SU-DHL-6 (cell line): Measurements from ENCODE around the gene DPH7.

Experiments
- H2AFZ ChIP-seq: fragments of 200-600 bp; sonication (generic); 2 replicates; pipeline ENCODE4 v1.6.1; 2014; ENCODE audit warnings: low read depth, mild to moderate bottlenecking, moderate library complexity, mixed read lengths, antibody characterized with exemption, low read length; ENCODE audit not compliant: severe bottlenecking
- H3F3A ChIP-seq: fragments of 200-600 bp; shearing (Covaris generic); 2 replicates; pipeline ENCODE4 v1.6.0; 2016; ENCODE audit warnings: antibody characterized with exemption, mild to moderate bottlenecking; ENCODE audit not compliant: insufficient read depth
- H3K27ac ChIP-seq: fragments of 200-600 bp; sonication (generic); 2 replicates; pipeline ENCODE4 v1.5.1; 2016; ENCODE audit warnings: low read depth, mild to moderate bottlenecking, low read length, moderate library complexity, mixed read lengths
- H3K27me3 ChIP-seq: fragments of 200-600 bp; sonication (generic), shearing (Covaris generic); 2 replicates; pipeline ENCODE4 v1.6.0; 2014; ENCODE audit warnings: mild to moderate bottlenecking, low read length
- H3K36me3 ChIP-seq: fragments of 200-600 bp; sonication (generic); 2 replicates; pipeline ENCODE4 v1.6.1; 2014; ENCODE audit warnings: mild to moderate bottlenecking, low read length, mixed read lengths
- H3K4me2 ChIP-seq: fragments of 300-600, 200-600 bp; shearing (Covaris generic), sonication (generic); 2 replicates; pipeline ENCODE4 v1.6.0; 2014; ENCODE audit warnings: low read length, low read depth, mild to moderate bottlenecking; ENCODE audit not compliant: poor library complexity, severe bottlenecking
- H3K4me3 ChIP-seq: fragments of 200-600 bp; sonication (generic); 2 replicates; pipeline ENCODE4 v1.5.1; 2014; ENCODE audit warnings: antibody characterized with exemption, low read length, mild to moderate bottlenecking, mixed read lengths; ENCODE audit not compliant: insufficient read depth, poor library complexity, severe bottlenecking
- H3K79me2 ChIP-seq: fragments of 200-600 bp; sonication (generic); 2 replicates; pipeline ENCODE4 v1.6.1; 2014; ENCODE audit warnings: mild to moderate bottlenecking, low read length, moderate library complexity; ENCODE audit not compliant: insufficient read depth
- H3K9ac ChIP-seq: fragments of 200-600 bp; sonication (generic); 2 replicates; pipeline ENCODE4 v1.7.0; 2014; ENCODE audit warnings: mild to moderate bottlenecking, low read length
- H3K9me2 ChIP-seq: fragments of 200-600 bp; sonication (generic); replicated peaks from 2 replicates; pipeline ENCODE4 v1.6.1; 2014; ENCODE audit warnings: low read length; ENCODE audit not compliant: insufficient read depth
- H3K9me3 ChIP-seq: fragments of 200-600 bp; sonication (generic); 2 replicates; pipeline ENCODE4 v1.6.1; 2014; ENCODE audit warnings: low read length, mixed read lengths; ENCODE audit not compliant: insufficient read depth
- H4K20me1 ChIP-seq: fragments of 200-600 bp; sonication (generic); 2 replicates; pipeline ENCODE4 v1.6.1; 2014; ENCODE audit warnings: low read depth, mild to moderate bottlenecking, antibody characterized with exemption, low read length, moderate library complexity, mixed read lengths
- CTCF ChIP-seq: fragments of 200-600 bp; sonication (generic); IDR thresholded peaks from one replicate; pipeline ENCODE4 v1.5.1; 2017; ENCODE audit warnings: antibody characterized with exemption, mild to moderate bottlenecking, low read length, moderate library complexity; ENCODE audit not compliant: insufficient read depth, poor library complexity, severe bottlenecking
- EZH2phosphoT487 ChIP-seq: fragments of 200-600 bp; sonication (generic), shearing (Covaris generic); conservative IDR thresholded peaks from 2 replicates; pipeline ENCODE4 v1.6.1; 2018; ENCODE audit warnings: mild to moderate bottlenecking, antibody characterized with exemption, low read length, moderate library complexity, mixed read lengths

The DPH7 gene

GRCh38 chr9:137592767-137593166, 14.0 kb upstream of the DPH7 start:
- TF ChIP-seq EZH2phosphoT487, result no peak
- TF ChIP-seq CTCF, result no peak
- Histone ChIP-seq H3K27ac (no peak overlapping the region), H3K9me3 (no peaks in the 10 kb centered on the region), H4K20me1 (0 out of 2 replicates have a peak, but pooled peaks cover 3% of the 10 kb centered on the region), H3F3A (no peaks in the 10 kb centered on the region), H3K27me3 (no peaks in the 10 kb centered on the region), H2AFZ (no peak overlapping the region), H3K9me2 (no peaks in the 10 kb centered on the region), H3K36me3 (no peaks in the 10 kb centered on the region), H3K9ac (no peak overlapping the region), H3K4me3 (no peak overlapping the region), H3K79me2 (no peaks in the 10 kb centered on the region; the same call in 1 of the 2 replicates), H3K4me2 (no peak overlapping the region)

- Histone ChIP-seq H3K9me2 (no peaks in the 10 kb centered on the region), H3F3A (no peaks in the 10 kb centered on the region), H3K4me3 (peak within 1 kb of the TSS; percentile 88), H3K9me3 (no peaks in the 10 kb centered on the region), H3K79me2 (no peaks in the 10 kb centered on the region; the same call in 1 of the 2 replicates), H3K27me3 (no peaks in the 10 kb centered on the region), H3K27ac (no peak within 1 kb of the TSS; the same call in 1 of the 2 replicates), H3K4me2 (peak within 1 kb of the TSS; percentile 73), H4K20me1 (0 out of 2 replicates have a peak, but pooled peaks cover 3% of the 10 kb centered on the region), H3K36me3 (no peaks in the 10 kb centered on the region), H3K9ac (peak within 1 kb of the TSS; percentile 69), H2AFZ (peak within 1 kb of the TSS; percentile 99)
- TF ChIP-seq CTCF, result no peak
- no peak for TF ChIP-seq EZH2phosphoT487
Measured at GRCh38 chr9:137590469-137591383, 12.0 kb upstream of the DPH7 start, which contains the start of gene ZMYND19. ZMYND19 (minus strand) TSS chr9:137590512; CDS start chr9:137590263, 249 bp downstream.

GRCh38 chr9:137590123-137590468, 11.4 kb upstream of the DPH7 start:
- Histone ChIP-seq H3K9ac (peak overlapping the region; percentile 69), H3K27me3 (no peaks in the 10 kb centered on the region), H3F3A (no peaks in the 10 kb centered on the region), H3K27ac (no peak overlapping the region; the same call in 1 of the 2 replicates), H3K9me2 (no peaks in the 10 kb centered on the region), H3K4me3 (peak overlapping the region; percentile 52), H3K4me2 (peak overlapping the region; percentile 54), H4K20me1 (0 out of 2 replicates have a peak, but pooled peaks cover 3% of the 10 kb centered on the region), H3K36me3 (no peaks in the 10 kb centered on the region), H3K79me2 (no peaks in the 10 kb centered on the region; the same call in 1 of the 2 replicates), H3K9me3 (no peaks in the 10 kb centered on the region), H2AFZ (no peak overlapping the region)
- no peak for TF ChIP-seq CTCF
- no peak for TF ChIP-seq EZH2phosphoT487
